ENCODE results near the gene RPS21.

DNA sequence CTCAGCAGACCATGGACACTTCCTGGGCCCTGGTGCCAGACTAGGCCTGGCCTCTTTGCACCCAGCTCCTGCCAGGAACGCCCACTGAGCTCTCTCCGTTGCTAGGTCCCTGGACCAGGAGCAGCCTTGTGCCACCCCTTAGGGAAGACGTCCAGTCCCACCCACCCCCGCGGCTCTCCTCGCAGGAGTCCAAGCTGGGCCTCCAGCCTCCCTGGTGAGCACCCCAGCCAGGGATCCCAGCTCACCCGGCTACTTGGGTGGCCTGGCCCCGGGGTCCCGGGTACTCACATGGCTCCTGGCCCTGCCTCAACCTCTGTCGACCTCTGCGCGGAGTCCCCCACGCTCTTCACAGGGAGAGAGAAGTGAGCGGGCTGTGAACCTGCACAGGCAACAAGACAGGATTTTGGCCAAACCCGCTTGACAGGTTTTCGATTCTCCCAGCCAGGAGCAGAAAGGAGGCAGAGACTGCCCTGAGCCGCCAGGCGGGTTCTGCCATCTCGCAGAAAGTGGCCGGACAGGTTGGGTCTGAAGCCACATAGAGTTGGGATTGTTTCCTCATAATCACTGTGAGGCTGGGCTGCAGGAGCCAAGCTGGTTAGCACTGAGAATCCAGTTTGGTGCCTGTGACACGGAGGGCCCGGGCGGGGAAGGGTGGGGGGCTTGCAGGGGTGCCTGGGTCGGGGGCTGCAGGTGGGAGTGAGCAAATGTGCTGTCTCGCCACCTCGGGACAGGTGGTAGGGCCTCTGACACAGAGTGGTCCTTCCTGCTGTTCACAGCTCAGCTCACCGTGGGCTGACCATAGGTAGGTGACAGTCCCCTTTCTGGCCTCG is 40.5 kb downstream of the RPS21 start, which contains the start of gene RBBP8NL:
- peak in 1 of 4 donors; percentile 11 for TF ChIP-seq POLR2A (IDR thresholded peaks at IDR 0.05)
- TF ChIP-seq, protein P1, sequence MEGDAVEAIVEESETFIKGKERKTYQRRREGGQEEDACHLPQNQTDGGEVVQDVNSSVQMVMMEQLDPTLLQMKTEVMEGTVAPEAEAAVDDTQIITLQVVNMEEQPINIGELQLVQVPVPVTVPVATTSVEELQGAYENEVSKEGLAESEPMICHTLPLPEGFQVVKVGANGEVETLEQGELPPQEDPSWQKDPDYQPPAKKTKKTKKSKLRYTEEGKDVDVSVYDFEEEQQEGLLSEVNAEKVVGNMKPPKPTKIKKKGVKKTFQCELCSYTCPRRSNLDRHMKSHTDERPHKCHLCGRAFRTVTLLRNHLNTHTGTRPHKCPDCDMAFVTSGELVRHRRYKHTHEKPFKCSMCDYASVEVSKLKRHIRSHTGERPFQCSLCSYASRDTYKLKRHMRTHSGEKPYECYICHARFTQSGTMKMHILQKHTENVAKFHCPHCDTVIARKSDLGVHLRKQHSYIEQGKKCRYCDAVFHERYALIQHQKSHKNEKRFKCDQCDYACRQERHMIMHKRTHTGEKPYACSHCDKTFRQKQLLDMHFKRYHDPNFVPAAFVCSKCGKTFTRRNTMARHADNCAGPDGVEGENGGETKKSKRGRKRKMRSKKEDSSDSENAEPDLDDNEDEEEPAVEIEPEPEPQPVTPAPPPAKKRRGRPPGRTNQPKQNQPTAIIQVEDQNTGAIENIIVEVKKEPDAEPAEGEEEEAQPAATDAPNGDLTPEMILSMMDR (IDR thresholded peaks at IDR 0.05), result peak in 3 of 6 experiments; percentile 24 to 55 (median 46)
